ENCODE measurements around the gene RPS2. TPM values are rescaled to one million over a fixed set of nuclear protein-coding genes. Genes with fewer than 3 reads are reported as not detected.

RPS2 gene
- total RNA-seq, 2 experiments from 2014 or later, result 2,461 to 3,120 TPM

DNA sequence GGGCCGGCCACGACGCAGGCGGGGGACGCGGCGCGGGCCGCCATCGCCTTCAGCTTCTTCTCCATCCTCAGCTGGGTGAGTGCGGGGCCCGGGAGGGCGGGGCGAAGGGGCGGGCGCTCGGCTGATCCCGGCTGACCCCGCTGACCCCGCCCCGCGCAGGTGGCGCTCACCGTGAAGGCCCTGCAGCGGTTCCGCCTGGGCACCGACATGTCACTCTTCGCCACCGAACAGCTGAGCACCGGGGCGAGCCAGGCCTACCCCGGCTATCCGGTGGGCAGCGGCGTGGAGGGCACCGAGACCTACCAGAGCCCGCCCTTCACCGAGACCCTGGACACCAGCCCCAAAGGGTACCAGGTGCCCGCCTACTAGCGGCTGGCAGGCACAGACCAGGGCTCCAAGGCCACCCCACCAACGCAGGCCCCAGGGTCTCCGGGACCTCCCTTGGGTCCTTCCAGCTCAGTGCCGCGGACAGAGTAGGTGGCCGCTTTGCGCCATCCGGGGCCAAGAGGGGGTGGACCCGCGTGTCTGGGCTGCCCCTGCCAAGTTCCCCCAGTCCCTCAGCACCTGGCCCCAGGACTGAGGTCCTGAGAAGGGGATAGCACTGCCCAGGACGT, 28.2 kb upstream of the RPS2 start:
- CTCF ChIA-PET (ENCODE audit: unreplicated experiment), result no interaction called here
- peaks cover 25% of the 10 kb centered on the region for H3K36me3 ChIP-seq (ENCODE audit: insufficient read depth, low read length)
- 0 out of 2 replicates have a peak overlapping the region, but pooled peaks have one; percentile 35 for H2AFZ ChIP-seq (ENCODE audit: low read length)
- no peaks in the 10 kb centered on the region for H3K9me3 ChIP-seq (ENCODE audit: low read length)
- no TSS peak for BruUV-seq (replicated peaks)
- H3K27ac ChIP-seq (ENCODE audit: low read depth, low read length, poor library complexity, severe bottlenecking), result no peak overlapping the region
- no peak overlapping the region for H3K4me3 ChIP-seq (ENCODE audit: low read depth, low read length, poor library complexity, severe bottlenecking)
- intact Hi-C loops (cut with micrococcal nuclease; ENCODE audit: unreplicated experiment), result loop anchor here (2.0 kb wide), 1 partner anchor 28 kb away; the partner anchor contains the start of gene RPS2
- TF ChIP-seq EZH2phosphoT487 (IDR thresholded peaks at IDR 0.05; ENCODE audit: borderline replicate concordance, low read depth, low read length), result no peak
- TF ChIP-seq, protein P1, sequence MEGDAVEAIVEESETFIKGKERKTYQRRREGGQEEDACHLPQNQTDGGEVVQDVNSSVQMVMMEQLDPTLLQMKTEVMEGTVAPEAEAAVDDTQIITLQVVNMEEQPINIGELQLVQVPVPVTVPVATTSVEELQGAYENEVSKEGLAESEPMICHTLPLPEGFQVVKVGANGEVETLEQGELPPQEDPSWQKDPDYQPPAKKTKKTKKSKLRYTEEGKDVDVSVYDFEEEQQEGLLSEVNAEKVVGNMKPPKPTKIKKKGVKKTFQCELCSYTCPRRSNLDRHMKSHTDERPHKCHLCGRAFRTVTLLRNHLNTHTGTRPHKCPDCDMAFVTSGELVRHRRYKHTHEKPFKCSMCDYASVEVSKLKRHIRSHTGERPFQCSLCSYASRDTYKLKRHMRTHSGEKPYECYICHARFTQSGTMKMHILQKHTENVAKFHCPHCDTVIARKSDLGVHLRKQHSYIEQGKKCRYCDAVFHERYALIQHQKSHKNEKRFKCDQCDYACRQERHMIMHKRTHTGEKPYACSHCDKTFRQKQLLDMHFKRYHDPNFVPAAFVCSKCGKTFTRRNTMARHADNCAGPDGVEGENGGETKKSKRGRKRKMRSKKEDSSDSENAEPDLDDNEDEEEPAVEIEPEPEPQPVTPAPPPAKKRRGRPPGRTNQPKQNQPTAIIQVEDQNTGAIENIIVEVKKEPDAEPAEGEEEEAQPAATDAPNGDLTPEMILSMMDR (conservative IDR thresholded peaks at IDR 0.05; ENCODE audit: low read length), result no peak
- no peaks in the 10 kb centered on the region for H4K20me1 ChIP-seq (ENCODE audit: insufficient read depth, low read length)
- no peaks in the 10 kb centered on the region for H3K79me2 ChIP-seq (ENCODE audit: insufficient read depth, low read depth, low read length)
- POLR2A ChIA-PET, result interaction anchor here (0.9 kb wide), 1 partner anchor 54 kb away, joined by 4 read pairs; the partner anchor contains the start of genes NTHL1 and TSC2
- no peaks in the 10 kb centered on the region for H3K9me2 ChIP-seq (ENCODE audit: insufficient read depth, low read length)
- DNase-seq (ENCODE audit: low spot score), result no peak
- no peak overlapping the region for H3K4me2 ChIP-seq (ENCODE audit: low read length)
- peaks cover 36% of the 10 kb centered on the region for H3K4me1 ChIP-seq (ENCODE audit: insufficient read depth, low read length, poor library complexity, severe bottlenecking)

DNA sequence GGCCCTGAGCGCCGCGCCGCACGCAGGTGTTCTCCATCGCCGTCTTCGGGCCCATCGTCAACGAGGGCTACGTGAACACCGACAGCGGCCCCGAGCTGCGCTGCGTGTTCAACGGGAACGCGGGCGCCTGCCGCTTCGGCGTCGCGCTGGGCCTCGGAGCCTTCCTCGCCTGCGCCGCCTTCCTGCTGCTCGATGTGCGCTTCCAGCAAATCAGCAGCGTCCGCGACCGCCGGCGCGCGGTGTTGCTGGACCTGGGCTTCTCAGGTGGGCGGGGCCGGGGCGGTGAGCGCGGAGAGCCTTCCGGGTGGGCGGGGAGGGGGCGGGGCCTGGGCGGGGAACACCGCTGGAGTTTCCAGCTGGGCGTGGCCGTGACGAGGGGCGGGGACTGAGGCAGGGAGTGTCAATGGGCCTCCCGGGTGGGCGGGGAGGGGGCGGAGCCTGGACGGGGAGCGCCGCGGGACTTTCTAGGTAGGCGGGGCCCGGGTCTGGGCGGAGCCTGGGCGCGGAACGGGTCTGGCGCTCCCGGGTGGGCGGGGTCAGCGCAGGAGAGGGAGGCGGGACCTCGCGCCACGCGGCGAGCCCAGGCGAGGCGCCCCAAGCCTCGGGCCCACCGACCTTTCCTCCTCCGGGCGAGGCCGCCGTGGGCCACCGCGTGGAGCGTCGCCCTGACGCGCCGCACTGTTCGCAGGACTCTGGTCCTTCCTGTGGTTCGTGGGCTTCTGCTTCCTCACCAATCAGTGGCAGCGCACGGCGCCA, 27.5 kb upstream of the RPS2 start:
- TF ChIP-seq, protein P1 (conservative IDR thresholded peaks at IDR 0.05; ENCODE audit: low read length), result no peak
- TF ChIP-seq EZH2phosphoT487 (IDR thresholded peaks at IDR 0.05; ENCODE audit: borderline replicate concordance, low read depth, low read length), result no peak
- peak overlapping the region; percentile 35; the same call in 1 of the 2 replicates for H2AFZ ChIP-seq (ENCODE audit: low read length)
- H3K4me2 ChIP-seq (ENCODE audit: low read length), result peak overlapping the region; percentile 80

More for the DNA sequence above, 27.5 kb upstream of the RPS2 start:
- Histone ChIP-seq H3K36me3 (ENCODE audit: insufficient read depth, low read length) (peaks cover 18% of the 10 kb centered on the region), H3K27ac (ENCODE audit: low read depth, low read length, poor library complexity, severe bottlenecking) (peak overlapping the region; percentile 50), H3K4me1 (ENCODE audit: insufficient read depth, low read length, poor library complexity, severe bottlenecking) (peaks cover 36% of the 10 kb centered on the region), H3K9me3 (ENCODE audit: low read length) (no peaks in the 10 kb centered on the region), H3K4me3 (ENCODE audit: low read depth, low read length, poor library complexity, severe bottlenecking) (peak overlapping the region; percentile 68), H4K20me1 (ENCODE audit: insufficient read depth, low read length) (no peaks in the 10 kb centered on the region), H3K79me2 (ENCODE audit: insufficient read depth, low read depth, low read length) (no peaks in the 10 kb centered on the region), H3K9me2 (ENCODE audit: insufficient read depth, low read length) (no peaks in the 10 kb centered on the region)
- ChIA-PET CTCF (ENCODE audit: unreplicated experiment) (interaction anchor here (0.6 kb wide), 1 partner anchor 145 kb away, joined by 3 read pairs; no protein-coding TSS in a partner anchor), POLR2A (interaction anchor here (0.9 to 1.0 kb wide), 2 partner anchors 20 to 55 kb away, joined by 3 to 4 read pairs; partner anchors contain the start of genes NTHL1, TBL3 and TSC2)
- peak; percentile 95 for DNase-seq (ENCODE audit: low spot score)
- BruUV-seq (replicated peaks), result no TSS peak
- intact Hi-C loops (cut with micrococcal nuclease; ENCODE audit: unreplicated experiment), result loop anchor here (2.0 kb wide), 1 partner anchor 27 kb away; the partner anchor contains the start of gene RPS2

All from OCI-LY7 (cell line).